DOHH2 (cell line): ENCODE measurements around the gene RNF223.

ENCODE experiments used
- H3F3A ChIP-seq: fragments of 200-600 bp; sonication (generic), shearing (Covaris generic); 2 replicates; pipeline ENCODE4 v1.6.0; 2016; ENCODE audit warnings: antibody characterized with exemption, mild to moderate bottlenecking; ENCODE audit not compliant: control insufficient read depth, insufficient read depth
- H3K27ac ChIP-seq: fragments of 200-600 bp; sonication (generic); 2 replicates; pipeline ENCODE4 v1.5.1; 2014; ENCODE audit warnings: low read depth, mild to moderate bottlenecking, low read length, moderate library complexity
- H3K27me3 ChIP-seq: fragments of 200-600 bp; sonication (generic); 2 replicates; pipeline ENCODE4 v1.6.1; 2014; ENCODE audit warnings: mild to moderate bottlenecking, low read length, mixed read lengths; ENCODE audit not compliant: control insufficient read depth
- H3K36me3 ChIP-seq: fragments of 200-600 bp; sonication (generic); 2 replicates; pipeline ENCODE4 v1.6.1; 2014; ENCODE audit warnings: mild to moderate bottlenecking, low read length, moderate library complexity, mixed read lengths; ENCODE audit not compliant: control insufficient read depth
- H3K4me1 ChIP-seq: fragments of 200-600 bp; sonication (generic); 2 replicates; pipeline ENCODE4 v1.6.1; 2014; ENCODE audit warnings: mild to moderate bottlenecking, low read length, mixed read lengths; ENCODE audit not compliant: control insufficient read depth
- H3K4me2 ChIP-seq: fragments of 200-600 bp; sonication (generic); 2 replicates; pipeline ENCODE4 v1.6.0; 2014; ENCODE audit warnings: mild to moderate bottlenecking, low read length, moderate library complexity
- H3K4me3 ChIP-seq: fragments of 200-600 bp; sonication (generic); 2 replicates; pipeline ENCODE4 v1.5.1; 2014; ENCODE audit warnings: mild to moderate bottlenecking, low read length, mixed read lengths
- H3K79me2 ChIP-seq: fragments of 200-600 bp; sonication (generic); 2 replicates; pipeline ENCODE4 v1.6.1; 2014; ENCODE audit warnings: mild to moderate bottlenecking, low read length, mixed read lengths; ENCODE audit not compliant: control insufficient read depth
- H3K9me2 ChIP-seq: fragments of 200-600 bp; sonication (generic); replicated peaks from 2 replicates; pipeline ENCODE4 v1.6.1; 2014; ENCODE audit warnings: mild to moderate bottlenecking, low read length, mixed read lengths; ENCODE audit not compliant: control insufficient read depth
- H3K9me3 ChIP-seq: fragments of 200-600 bp; sonication (generic); 2 replicates; pipeline ENCODE4 v1.6.1; 2014; ENCODE audit warnings: antibody characterized with exemption, low read length, mixed read lengths; ENCODE audit not compliant: control insufficient read depth, insufficient read depth
- H4K20me1 ChIP-seq: fragments of 200-600 bp; sonication (generic); 2 replicates; pipeline ENCODE4 v1.6.0; 2014; ENCODE audit warnings: low read depth, mild to moderate bottlenecking, antibody characterized with exemption, low read length, moderate library complexity; ENCODE audit not compliant: control insufficient read depth, insufficient read depth
- EZH2phosphoT487 ChIP-seq: fragments of 200-600 bp; sonication (generic); IDR thresholded peaks from 2 replicates; pipeline ENCODE4 v1.6.1; 2017; ENCODE audit warnings: borderline replicate concordance, mild to moderate bottlenecking, antibody characterized with exemption, low read length, moderate library complexity, mixed read lengths
- TF ChIP-seq, protein P1 (sequence below): fragments of 200-600 bp; sonication (generic); IDR thresholded peaks from one replicate; pipeline ENCODE4 v1.5.1; 2014; ENCODE audit warnings: antibody characterized with exemption, mild to moderate bottlenecking, low read depth, low read length; ENCODE audit not compliant: poor library complexity, severe bottlenecking

Gene RNF223

DNA sequence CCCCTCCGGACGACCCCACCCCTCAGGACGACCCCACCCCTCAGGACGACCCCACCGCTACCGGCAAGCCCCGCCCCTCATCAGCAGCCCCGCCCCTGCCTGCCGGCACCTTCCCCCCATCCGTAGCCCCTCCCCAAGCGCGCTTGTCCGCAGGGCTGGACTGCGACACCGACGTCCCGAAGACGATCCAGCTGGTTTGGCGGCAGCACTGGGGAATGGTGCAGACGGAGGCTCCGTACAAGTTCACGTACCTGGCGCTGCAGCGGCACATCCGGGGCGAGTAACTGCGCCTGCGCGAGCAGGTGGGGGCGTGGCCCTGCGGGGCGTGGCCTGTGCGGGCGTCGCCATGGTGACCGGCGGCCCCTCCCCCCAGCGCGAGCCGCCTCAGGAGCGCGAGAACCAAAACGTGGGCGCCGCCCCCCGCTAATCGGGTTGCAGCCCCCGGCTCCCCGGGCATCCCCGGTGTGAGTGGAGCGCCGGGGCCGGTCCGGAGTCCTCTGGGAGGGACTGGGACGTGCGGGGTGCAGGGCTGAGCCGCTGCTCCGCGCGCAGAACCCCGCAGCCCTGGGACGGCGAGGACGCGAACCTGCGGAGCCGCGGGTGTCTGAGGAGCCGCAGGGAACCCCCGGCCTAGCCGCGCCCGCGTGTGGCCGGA lies 4.9 kb downstream of the RNF223 start:
- TF ChIP-seq, protein P1, sequence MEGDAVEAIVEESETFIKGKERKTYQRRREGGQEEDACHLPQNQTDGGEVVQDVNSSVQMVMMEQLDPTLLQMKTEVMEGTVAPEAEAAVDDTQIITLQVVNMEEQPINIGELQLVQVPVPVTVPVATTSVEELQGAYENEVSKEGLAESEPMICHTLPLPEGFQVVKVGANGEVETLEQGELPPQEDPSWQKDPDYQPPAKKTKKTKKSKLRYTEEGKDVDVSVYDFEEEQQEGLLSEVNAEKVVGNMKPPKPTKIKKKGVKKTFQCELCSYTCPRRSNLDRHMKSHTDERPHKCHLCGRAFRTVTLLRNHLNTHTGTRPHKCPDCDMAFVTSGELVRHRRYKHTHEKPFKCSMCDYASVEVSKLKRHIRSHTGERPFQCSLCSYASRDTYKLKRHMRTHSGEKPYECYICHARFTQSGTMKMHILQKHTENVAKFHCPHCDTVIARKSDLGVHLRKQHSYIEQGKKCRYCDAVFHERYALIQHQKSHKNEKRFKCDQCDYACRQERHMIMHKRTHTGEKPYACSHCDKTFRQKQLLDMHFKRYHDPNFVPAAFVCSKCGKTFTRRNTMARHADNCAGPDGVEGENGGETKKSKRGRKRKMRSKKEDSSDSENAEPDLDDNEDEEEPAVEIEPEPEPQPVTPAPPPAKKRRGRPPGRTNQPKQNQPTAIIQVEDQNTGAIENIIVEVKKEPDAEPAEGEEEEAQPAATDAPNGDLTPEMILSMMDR, result no peak
- TF ChIP-seq EZH2phosphoT487, result no peak
- no peaks in the 10 kb centered on the region for H3K36me3 ChIP-seq
- H3K4me2 ChIP-seq, result peak overlapping the region; percentile 84
- H3K27me3 ChIP-seq, result peaks cover 17% of the 10 kb centered on the region
- H3K4me1 ChIP-seq, result peaks cover 33% of the 10 kb centered on the region
- no peaks in the 10 kb centered on the region for H3K79me2 ChIP-seq
- no peaks in the 10 kb centered on the region for H3K9me3 ChIP-seq
- H4K20me1 ChIP-seq, result peaks cover 3% of the 10 kb centered on the region; the same call in 1 of the 2 replicates
- H3K9me2 ChIP-seq, result no peaks in the 10 kb centered on the region
- H3F3A ChIP-seq, result no peaks in the 10 kb centered on the region
- peak overlapping the region; percentile 90 for H3K4me3 ChIP-seq
- no peak overlapping the region for H3K27ac ChIP-seq

DNA sequence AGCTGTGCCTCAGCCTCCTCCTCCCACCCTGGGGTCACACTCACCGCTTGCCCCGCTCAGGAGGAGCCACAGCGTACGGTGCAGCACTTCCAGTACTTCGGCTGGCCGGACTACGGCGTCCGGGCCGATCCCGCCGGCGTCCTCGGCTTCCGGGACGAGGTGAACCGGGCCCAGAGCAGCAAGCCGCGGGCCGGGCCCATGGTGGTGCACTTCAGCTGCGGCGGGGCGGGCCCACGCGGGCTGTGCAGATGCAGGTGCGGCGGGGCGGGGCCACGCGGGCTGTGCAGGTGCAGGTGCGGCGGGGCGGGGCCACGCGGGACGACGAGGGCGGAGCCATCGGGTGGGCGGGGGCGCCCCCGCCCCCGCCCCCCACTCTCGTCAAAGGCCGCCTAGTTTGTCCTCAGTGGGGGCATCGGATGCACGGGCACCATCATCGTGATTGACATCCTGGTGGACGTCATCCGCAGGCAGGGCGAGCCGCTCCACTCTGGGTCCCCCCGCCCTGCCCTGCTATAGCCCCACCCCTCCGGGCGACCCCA lies 5.5 kb downstream of the RNF223 start:
- Histone ChIP-seq H3K9me3 (no peaks in the 10 kb centered on the region), H3F3A (no peaks in the 10 kb centered on the region), H3K27ac (no peak overlapping the region), H3K4me1 (peaks cover 39% of the 10 kb centered on the region), H3K36me3 (no peaks in the 10 kb centered on the region), H3K27me3 (peaks cover 20% of the 10 kb centered on the region), H3K4me2 (peak overlapping the region; percentile 84), H3K4me3 (peak overlapping the region; percentile 90), H4K20me1 (peaks cover 3% of the 10 kb centered on the region; the same call in 1 of the 2 replicates), H3K9me2 (no peaks in the 10 kb centered on the region), H3K79me2 (no peaks in the 10 kb centered on the region)
- TF ChIP-seq, protein P1, result no peak
- no peak for TF ChIP-seq EZH2phosphoT487

DNA sequence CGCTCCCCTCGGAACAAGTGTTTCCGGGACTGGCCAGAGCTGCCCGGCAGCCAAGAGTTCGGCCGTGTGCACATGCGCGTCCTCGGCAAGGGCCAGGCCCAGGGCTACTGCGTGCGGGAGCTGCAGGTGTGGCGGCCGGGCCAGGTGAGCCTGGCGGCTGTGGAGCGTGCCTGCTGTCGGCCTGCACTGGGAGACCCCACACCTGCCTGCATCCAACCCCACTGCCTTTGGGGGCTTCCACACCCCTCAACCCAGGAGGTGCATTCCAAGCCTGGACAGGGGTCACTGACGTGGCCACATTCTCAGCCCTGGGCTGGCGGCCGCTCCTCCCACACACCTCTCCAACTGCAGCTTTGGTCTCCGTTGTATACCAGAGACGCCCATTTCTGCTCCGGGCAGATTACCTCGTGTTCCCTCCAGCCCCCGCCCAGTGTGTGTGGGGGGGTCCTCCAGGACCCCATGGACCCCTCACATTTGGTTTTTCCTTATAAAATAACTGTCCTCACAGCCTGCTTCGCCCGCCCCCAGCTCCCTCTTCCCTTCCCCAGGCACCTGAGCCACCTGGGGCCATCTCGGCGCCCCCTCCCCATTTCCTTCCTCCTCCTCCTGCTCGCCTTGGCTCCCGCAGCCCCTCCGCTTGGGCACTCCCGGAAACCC lies 6.1 kb downstream of the RNF223 start:
- H3K9me3 ChIP-seq, result no peaks in the 10 kb centered on the region
- H3K27me3 ChIP-seq, result peaks cover 25% of the 10 kb centered on the region
- peaks cover 3% of the 10 kb centered on the region; the same call in 1 of the 2 replicates for H4K20me1 ChIP-seq
- H3K4me2 ChIP-seq, result peak overlapping the region; percentile 84
- no peaks in the 10 kb centered on the region for H3F3A ChIP-seq
- no peaks in the 10 kb centered on the region for H3K36me3 ChIP-seq
- H3K27ac ChIP-seq, result no peak overlapping the region
- no peak for TF ChIP-seq EZH2phosphoT487
- TF ChIP-seq, protein P1, result no peak
- H3K4me3 ChIP-seq, result peak overlapping the region; percentile 90
- H3K79me2 ChIP-seq, result no peaks in the 10 kb centered on the region
- H3K4me1 ChIP-seq, result peaks cover 40% of the 10 kb centered on the region
- no peaks in the 10 kb centered on the region for H3K9me2 ChIP-seq
